SIG-M5 treated with dmso at 0.1 percent for 504 hours (cell line): ENCODE measurements around the gene KRT13.
A peak's percentile ranks its signal among the peaks of the same experiment; 100 is the strongest.

Source experiments
- DNase-seq: peaks from one replicate; lab custom pipeline; 2025; ENCODE audit not compliant: unreplicated experiment; lab: John Stamatoyannopoulos, UW

The KRT13 gene

GRCh38 chr17:41498276-41498675, 7.1 kb downstream of the KRT13 start:
- DNase-seq = peak; percentile 83

- DNase-seq = peak; percentile 93
Observed at GRCh38 chr17:41496803-41497484, 8.5 kb downstream of the KRT13 start.

GRCh38 chr17:41494524-41494923, 10.9 kb downstream of the KRT13 start:
- DNase-seq = no peak

GRCh38 chr17:41492771-41493170, 12.6 kb downstream of the KRT13 start:
- peak; percentile 33 for DNase-seq

GRCh38 chr17:41492351-41492750, 13.1 kb downstream of the KRT13 start:
- peak; percentile 22 for DNase-seq

- no peak for DNase-seq
Observed at GRCh38 chr17:41491476-41491875, 13.9 kb downstream of the KRT13 start.

- DNase-seq = peak; percentile 54
Observed at GRCh38 chr17:41490000-41490990, 15.1 kb downstream of the KRT13 start.

GRCh38 chr17:41489531-41489930, 15.9 kb downstream of the KRT13 start, which contains the start of gene KRT36:
Gene KRT36, minus strand, starts transcription at chr17:41489910. Its CDS starts 46 bp downstream, at chr17:41489864.
- DNase-seq = no peak

GRCh38 chr17:41486809-41487530, 18.4 kb downstream of the KRT13 start:
- no peak for DNase-seq

GRCh38 chr17:41486316-41486715, 19.1 kb downstream of the KRT13 start:
- DNase-seq = no peak

- DNase-seq = no peak
Observed at GRCh38 chr17:41484920-41485904, 20.2 kb downstream of the KRT13 start.

GRCh38 chr17:41483991-41484826, 21.2 kb downstream of the KRT13 start:
- no peak for DNase-seq

GRCh38 chr17:41483531-41483930, 21.9 kb downstream of the KRT13 start:
- DNase-seq = no peak

GRCh38 chr17:41481036-41481435, 24.4 kb downstream of the KRT13 start, which contains the start of gene KRT35:
Gene KRT35, minus strand, starts transcription at chr17:41481151. Its CDS starts 54 bp downstream, at chr17:41481097.
- DNase-seq = no peak

- no peak for DNase-seq
Observed at GRCh38 chr17:41480581-41480980, 24.8 kb downstream of the KRT13 start.

- DNase-seq = peak; percentile 91
Observed at GRCh38 chr17:41480136-41480535, 25.3 kb downstream of the KRT13 start.

- no peak for DNase-seq
Observed at GRCh38 chr17:41478237-41478636, 27.2 kb downstream of the KRT13 start.

GRCh38 chr17:41476866-41477815, 28.3 kb downstream of the KRT13 start:
- DNase-seq = no peak
